Measurements from ENCODE around the gene RPL13A.

RPL13A gene

GRCh38 chr19:49507803-49508494 lies 20.5 kb downstream of the RPL13A start:
- no peak for DNase-seq (ENCODE audit: low spot score)

- no peak for DNase-seq (ENCODE audit: low spot score)
These were observed 25.8 kb downstream of the RPL13A start for GRCh38 chr19:49512970-49513745.

GRCh38 chr19:49513746-49514118 lies 26.3 kb downstream of the RPL13A start:
- DNase-seq (ENCODE audit: low spot score) = no peak

- DNase-seq (ENCODE audit: low spot score) = no peak
These were observed 26.7 kb downstream of the RPL13A start for GRCh38 chr19:49514151-49514550.

GRCh38 chr19:49515767-49516166 lies 28.4 kb downstream of the RPL13A start:
- peak; percentile 63 for DNase-seq (ENCODE audit: low spot score)

GRCh38 chr19:49518033-49518432 lies 30.6 kb downstream of the RPL13A start:
- no peak for DNase-seq (ENCODE audit: low spot score)

GRCh38 chr19:49520705-49521319 lies 33.4 kb downstream of the RPL13A start:
- DNase-seq (ENCODE audit: low spot score) = no peak

- no peak for DNase-seq (ENCODE audit: low spot score)
These were observed 37.5 kb downstream of the RPL13A start for GRCh38 chr19:49524812-49525455.

GRCh38 chr19:49528211-49528771 lies 40.9 kb downstream of the RPL13A start:
- no peak for DNase-seq (ENCODE audit: low spot score)

- no peak for DNase-seq (ENCODE audit: low spot score)
These were observed 43.3 kb downstream of the RPL13A start for GRCh38 chr19:49530708-49531107.

GRCh38 chr19:49533551-49534488 lies 46.4 kb downstream of the RPL13A start:
- peak; percentile 57 for DNase-seq (ENCODE audit: low spot score)

GRCh38 chr19:49534632-49535385 lies 47.4 kb downstream of the RPL13A start:
- DNase-seq (ENCODE audit: low spot score) = no peak

GRCh38 chr19:49536921-49537462 lies 49.6 kb downstream of the RPL13A start:
- no peak for DNase-seq (ENCODE audit: low spot score)

- DNase-seq (ENCODE audit: low spot score) = no peak
These were observed 51.2 kb downstream of the RPL13A start for GRCh38 chr19:49538643-49539042.

GRCh38 chr19:49539192-49539952 lies 52.0 kb downstream of the RPL13A start:
- DNase-seq (ENCODE audit: low spot score) = no peak

All from kidney capillary endothelial cell (primary cell).